Fibroblast of skin of scalp (primary cell): ENCODE measurements around the gene FNDC5.

Experiments
- DNase-seq: peaks from one replicate; pipeline ENCODE4 v3.0.0-alpha.2; 2013

Gene FNDC5

DNA sequence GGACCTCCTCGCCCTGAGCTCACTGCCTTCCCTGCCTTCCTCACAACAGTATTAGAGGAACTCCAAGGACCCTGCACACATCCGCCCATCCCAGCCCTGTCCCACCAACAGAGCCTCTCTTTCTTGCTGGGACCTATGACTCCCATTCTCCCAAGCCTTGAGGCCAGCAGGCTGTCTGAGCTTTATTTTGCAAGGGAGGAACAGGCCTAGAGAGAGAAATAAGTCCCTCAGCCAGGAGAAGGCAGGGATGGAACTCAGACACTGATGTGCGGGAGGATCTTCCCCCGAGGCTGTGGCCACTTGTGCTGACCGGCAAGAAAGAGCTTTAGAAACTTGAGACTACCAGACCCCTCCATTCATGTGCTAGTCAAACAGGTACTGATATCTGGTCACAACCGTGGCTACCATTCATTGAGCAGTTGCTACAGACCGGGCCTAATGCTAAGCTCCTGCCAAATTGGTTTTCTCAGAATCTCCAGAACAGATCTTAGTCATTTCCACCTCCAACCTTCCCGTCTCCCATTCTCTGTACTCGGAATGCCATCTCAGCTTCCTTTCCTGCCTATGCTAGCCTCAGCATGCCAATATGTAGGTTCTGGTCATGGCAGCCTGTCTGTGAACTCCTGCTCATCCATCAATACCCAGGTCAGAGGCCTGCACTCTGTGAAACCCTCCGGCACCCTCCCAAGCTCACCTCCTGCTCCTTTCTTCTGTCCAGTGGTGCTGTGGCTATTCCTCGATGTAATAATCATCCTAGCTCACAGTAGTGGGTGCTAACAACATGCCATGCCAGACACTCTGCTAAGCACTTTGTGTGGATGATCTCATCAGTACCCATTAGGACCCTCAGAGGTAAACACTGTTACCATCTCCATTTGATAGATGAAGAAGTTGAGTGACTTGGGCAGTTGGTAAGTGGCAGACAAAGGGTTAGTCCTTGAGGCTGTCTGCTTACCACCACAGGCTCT, 26.7 kb upstream of the FNDC5 start:
- DNase-seq: no peak

DNA sequence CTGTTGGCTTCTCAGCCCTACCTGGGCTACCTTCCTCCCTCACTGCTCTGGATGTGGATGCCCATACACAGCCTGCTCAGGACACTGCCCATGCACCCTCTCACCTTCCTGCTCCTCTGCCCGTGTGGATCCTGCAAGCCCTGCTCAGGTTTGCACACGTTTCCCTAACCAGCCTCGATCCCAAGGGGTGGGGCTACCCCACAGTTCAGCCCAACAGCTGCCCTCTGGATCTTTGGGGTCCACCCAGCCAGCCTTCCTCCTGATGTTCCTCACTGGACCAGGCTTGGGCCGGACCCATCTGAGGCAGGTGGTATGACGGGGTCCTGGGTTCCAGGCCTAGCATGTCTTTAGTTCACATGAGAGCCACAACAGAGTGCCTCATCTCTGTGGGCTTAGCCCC, 25.7 kb upstream of the FNDC5 start:
- no peak for DNase-seq

DNA sequence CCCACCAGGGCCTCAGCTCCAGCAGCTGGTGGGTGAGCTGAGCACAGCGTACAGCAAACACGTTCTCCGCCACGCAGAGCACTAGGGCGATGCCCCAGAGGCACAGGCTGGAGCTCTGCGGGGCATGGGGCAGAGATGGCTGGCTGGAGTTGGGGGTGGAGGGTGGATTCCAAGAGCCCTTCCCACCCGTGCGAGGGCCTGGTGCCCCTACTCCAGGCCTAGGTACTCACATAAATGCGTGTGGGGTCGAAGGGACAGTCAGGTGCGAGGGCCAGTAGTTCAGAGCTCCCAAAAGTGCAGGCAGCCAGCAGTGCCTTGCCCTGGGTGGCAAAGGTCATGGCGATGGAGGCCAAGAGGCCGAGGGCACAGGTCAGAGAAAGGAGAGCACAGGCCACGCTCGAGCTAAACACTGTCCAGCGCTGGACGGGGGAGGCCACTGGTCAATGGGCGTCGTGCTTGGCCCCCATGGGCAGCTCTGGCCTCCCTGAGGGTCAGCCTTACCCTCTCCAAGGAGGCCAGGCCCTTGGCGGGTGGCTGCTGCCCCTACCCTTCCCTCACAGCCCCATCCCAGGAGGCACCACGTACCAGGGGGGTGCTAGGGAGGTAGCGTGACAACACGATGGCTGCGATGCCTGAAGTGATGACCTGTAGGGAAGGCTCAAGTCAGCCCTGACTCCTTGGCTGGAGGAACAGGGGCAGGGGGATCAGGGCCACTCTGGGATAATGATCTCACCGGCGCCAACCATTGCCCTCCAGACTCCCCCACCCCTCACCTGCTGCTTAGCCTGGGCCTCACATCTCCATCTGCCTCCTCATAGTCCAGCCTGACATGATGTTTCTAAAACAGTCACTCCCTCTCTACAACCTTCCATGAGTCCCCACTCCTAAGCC, 24.9 kb upstream of the FNDC5 start:
- no peak for DNase-seq

DNA sequence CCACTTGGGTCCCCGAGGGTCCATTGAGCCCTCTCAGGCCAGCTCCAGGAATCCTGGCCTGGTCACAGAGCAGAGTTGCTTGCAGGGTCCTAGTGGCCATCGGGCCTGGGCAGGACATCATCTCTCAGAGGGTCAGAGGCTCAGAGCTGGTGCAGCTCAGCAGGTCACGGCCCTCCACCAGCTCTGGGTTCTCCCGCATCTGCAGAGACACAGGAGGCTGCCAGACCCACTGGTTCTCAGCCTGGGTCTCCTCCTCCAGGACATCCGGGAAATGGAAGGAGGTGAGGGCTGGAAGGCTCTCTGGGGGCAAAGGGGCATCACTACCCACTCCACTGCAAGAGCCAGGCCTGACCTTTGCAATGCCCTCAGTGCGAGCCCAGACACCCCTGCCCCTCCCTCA, 24.0 kb upstream of the FNDC5 start:
- no peak for DNase-seq

DNA sequence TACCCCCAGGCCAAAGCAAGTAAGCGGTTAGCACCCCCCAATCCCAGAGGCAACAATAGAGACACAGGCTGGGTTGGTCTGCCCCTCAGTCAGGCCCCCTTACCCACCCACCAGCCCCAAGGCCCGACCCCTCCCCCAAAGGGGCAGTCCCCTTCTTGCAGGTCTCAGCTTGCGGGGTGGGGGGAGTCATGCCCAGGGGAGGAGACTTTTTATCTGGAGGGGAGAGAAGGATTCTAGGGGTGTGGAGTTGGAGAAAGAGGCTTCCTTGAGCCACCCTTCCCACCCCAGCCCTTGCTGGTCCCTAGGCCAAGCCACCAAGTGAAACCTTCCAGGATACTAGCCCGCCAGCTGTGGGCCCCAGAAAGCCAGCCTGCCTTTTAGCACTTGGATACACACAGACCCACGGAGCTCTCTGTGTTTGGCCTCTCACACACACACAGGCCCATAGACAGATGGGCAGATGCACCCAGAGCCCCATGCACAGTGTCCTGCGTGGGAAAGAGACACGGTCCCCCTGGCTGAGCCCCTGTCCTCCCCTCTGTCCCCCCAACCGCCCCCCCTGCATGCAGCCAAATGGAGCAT, 23.4 kb upstream of the FNDC5 start:
- no peak for DNase-seq

DNA sequence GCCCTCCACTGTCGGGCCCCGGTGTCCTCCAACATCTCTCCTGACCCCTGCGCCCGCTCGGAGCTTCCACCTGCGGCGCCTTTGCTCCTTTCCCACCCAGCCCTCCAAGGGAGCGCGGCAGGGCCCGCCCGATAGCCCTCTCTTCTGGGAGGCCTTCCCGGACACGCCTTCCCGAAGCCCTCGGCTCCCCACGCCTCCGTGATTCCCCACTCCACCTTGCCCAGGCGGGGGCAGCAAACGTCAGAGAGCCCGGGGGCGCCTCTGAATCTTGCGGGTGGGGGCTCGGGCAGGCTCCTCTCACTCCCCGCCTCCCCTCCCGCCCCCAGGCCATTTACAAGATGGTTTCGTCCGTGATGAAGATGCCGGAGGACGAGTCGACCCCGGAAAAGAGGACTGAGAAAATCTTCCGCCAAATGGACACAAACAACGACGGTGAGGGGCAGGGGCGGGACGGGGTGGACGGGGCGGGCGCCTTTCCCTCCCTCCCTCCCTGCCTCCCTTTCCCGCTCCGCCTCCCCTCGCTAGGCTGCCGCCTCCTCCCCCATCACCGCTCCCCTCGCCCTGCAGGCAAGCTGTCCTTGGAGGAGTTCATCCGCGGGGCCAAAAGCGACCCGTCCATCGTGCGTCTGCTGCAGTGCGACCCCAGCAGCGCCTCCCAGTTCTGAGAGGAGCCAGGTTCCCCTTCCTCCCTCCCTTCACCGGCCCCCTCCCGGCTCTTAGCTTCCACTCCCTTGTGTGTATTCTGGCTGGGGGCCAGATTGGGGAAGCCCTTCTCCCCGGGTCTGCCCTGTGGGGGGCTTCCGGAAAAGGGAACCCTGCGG, 22.7 kb upstream of the FNDC5 start:
- peak; percentile 27 for DNase-seq

GRCh38 chr1:32892368-32893197, 21.9 kb upstream of the FNDC5 start:
- DNase-seq: peak; percentile 44

GRCh38 chr1:32891630-32892029, 20.9 kb upstream of the FNDC5 start:
- no peak for DNase-seq

DNA sequence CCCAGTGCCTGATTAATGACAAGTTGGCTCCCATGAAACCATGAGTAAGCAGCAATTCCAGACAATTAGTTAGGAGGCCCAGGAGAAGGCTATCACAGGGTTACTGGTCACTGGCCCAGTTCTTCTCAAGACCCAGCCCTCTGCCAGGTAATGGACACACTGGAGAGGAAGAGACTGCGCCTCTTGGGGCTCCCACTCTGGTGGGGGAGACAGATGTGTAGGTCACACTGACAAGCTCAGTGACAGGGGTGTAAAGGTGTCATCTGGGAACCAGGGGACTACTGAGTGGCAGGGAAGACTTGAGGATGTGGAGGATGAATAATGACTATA, 20.5 kb upstream of the FNDC5 start:
- DNase-seq: no peak

DNA sequence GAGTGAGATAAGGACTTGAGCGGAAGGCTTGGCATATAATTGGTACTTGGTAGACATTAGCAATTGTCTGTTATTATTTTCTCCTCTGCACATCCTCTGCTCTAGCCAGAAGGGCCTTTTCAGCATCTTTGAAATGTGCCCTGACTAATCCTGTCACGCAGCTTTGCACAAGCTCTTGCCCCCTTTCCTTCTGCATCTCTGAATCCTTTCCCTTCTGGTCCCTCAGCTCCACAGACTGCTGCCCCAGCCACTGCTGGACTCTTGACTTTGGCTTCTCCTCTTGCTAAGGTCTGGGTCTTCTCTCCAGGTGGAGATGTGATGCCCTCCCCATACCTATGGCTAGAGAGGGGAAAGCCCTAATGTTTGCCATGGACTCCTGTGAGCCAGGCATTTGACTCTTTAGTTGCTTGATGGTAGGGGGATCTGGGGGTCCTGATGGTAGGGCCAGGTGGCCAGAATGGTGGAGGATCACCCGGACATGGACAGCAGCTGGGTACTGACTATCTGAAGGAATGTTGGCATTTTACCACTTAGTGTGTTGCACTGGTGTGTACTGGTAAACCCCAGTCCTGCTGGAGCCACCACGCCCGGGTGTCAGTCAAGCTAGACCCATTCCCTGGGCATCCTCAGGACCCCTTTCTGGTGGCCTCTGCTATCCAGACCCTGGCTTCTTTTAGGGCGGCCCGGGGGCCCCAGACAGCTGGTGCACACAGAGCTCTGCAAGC, 20.0 kb upstream of the FNDC5 start:
- no peak for DNase-seq

- DNase-seq: no peak
These were observed 19.1 kb upstream of the FNDC5 start for GRCh38 chr1:32889731-32890278.

DNA sequence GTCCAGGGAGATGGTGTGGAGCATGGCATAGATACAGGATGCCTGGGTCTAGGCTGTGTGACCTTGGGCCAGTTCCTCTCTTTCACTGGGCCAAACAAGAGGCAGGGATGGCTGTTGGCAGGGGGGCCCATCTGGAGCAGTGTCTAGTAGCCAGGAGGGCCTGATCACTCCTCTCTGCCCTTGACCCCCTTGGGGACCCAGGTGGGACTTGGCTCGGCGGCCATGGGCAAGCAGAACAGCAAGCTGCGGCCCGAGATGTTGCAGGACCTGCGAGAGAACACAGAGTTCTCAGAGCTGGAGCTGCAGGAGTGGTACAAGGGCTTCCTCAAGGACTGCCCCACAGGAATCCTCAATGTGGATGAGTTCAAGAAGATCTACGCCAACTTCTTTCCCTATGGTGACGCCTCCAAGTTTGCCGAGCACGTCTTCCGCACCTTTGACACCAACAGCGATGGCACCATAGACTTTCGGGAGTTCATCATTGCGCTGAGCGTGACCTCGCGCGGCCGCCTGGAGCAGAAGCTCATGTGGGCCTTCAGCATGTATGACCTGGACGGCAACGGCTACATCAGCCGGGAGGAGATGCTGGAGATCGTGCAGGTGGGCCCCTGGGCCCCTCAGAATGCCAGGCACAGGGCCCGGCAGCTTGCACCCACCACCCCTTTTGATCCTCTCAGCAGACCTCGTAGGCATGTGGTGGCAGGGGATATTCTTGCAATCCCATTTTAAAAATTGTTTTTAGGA, 18.1 kb upstream of the FNDC5 start:
- DNase-seq: no peak

DNA sequence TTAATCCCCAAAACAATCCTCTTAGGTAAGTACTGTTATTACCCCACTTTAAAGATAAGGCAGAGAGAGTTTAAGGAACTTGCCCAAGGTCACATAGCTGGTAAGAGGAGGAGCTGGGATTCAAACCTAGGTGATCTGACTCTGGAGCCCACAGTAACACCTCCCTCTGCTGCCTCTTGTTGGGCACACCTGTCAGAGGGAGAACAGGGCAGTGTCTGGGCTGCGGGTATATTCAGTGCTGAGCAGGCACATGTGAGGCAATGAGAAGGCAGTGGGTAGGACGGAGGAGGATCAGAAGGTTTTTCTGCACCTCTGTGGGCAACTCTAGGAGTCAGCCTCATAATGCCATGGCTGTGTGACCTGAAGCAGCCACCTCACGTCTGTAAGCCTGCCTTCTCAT, 17.4 kb upstream of the FNDC5 start:
- DNase-seq: no peak

GRCh38 chr1:32887623-32888022, 16.9 kb upstream of the FNDC5 start:
- DNase-seq: no peak

DNA sequence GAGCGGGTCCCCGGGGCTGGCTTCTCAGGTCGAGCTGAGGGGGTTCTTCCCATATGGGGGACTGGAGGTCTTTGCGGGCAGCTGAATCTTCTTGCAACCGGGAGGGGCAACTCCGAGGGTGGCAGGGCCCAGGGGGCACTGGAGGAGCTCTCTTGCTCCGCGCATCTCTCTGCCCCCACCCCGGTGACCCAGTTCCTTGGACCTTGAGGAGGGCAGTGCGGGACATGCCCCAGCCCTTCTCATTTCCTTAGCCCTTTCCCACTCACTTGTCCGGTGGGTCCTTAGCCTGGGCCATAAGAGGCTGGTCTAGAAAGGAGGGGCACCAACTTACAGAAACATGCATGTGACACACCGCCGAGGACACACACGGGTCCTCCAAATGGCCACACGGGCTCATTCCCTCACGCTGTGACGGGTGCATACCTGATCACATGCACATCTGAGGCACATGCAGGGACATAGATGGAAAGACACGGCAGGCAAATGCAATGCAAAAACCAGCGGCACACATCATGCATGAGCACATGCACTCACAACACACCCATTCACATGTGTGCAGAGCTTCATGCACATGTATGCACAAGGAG, 16.2 kb upstream of the FNDC5 start:
- no peak for DNase-seq

DNA sequence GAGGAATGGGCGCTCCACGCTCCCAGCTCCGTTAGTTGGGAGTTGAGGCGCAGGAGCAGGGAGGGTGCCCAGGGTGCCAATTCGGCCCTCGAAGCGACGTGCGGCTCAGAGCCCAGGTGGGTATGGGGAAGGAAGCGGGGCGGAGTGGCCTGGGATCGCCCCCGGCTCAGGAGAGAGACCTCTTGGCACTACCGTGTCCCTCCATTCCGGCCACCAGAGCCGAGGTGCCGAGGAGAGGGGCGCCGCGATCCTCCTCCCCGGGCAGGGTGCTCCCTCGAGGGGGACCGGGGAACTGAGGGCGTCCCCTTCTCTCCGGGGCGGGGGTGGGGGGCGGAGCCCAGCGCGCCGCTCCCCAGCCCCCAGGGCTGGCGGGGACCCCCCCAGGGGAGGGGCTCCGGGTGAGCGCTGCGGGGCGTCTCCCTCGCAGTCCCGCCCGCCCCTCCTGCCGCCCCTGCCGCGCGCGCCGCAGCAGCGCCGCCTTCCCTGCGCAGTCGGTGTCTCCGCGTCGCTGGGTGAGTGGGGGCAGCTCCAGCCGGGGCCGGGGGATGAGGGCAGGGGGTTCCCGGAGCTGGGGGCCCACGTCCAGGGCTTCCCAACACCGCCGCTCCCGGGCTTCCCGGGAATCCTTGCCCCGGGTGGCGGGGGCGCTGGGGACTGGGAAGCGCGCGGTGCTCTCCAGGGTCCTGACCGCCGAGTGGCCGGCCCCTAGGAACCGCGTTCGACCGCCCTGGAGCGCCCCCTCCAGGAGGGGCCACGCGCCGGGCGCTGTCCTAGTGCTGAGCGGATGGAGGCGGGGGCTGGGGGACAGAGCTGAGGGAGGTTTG, 15.5 kb upstream of the FNDC5 start, which contains the start of gene HPCA:
TSS of gene HPCA (plus strand) at position 488 of the 824 bp plus-strand sequence. CDS start 2,408 bp downstream, outside the sequence.
- DNase-seq: peak; percentile 63

DNA sequence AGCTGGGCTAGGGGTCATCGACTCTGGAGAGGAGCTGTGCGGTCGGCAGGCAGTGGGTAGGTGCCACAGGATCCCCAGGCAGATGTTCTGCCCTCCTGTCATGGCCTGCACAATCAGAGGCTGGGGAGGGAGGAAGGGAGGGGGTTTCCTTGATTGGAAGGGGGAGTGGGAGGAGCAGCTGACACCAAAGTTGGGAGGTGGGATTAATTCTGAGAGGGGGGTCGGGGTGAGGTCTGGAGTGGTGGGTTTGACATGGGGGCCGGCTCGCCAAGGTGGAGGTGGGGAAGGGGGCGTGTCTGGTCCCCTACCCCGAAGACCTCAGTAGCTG, 14.9 kb upstream of the FNDC5 start:
- DNase-seq: no peak

DNA sequence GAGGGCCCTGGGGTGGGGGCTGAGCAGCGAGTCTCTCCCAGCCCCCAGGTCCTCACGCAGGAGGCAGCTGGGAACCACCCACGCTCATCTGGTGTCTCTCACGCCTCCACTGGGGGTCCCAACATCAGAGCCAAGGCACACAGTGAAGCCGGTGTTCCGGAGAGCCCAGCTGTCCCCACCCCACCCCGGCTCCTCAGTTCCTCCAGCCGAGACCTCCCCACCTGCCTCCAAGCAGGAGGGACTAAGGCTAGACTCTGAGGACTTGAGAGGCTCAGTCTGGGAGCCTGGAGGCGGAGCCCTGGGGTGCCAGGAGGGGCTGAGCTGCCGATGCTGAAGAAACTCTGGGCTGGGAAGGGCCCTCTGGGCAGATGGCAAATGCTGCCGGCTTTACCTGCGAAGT, 14.0 kb upstream of the FNDC5 start:
- no peak for DNase-seq

GRCh38 chr1:32884032-32884372, 13.3 kb upstream of the FNDC5 start:
- no peak for DNase-seq
